Neural cell (in vitro differentiated cells): Measurements from ENCODE around the gene TNRC6C. TPM values are rescaled to one million over a fixed set of nuclear protein-coding genes. Genes with fewer than 3 reads are reported as not detected.

ENCODE experiments used
- H2AFZ ChIP-seq: fragments of 200-600, 300-800 bp; sonication (generic), shearing (Covaris generic); 2 replicates; pipeline ENCODE4 v1.6.0; 2014; ENCODE audit warnings: low read depth, mild to moderate bottlenecking, antibody characterized with exemption, low read length, moderate library complexity
- H3F3A ChIP-seq: fragments of 200-600 bp; shearing (Covaris generic); 2 replicates; pipeline ENCODE4 v1.6.1; 2016; ENCODE audit warnings: mild to moderate bottlenecking, moderate library complexity, mixed read lengths, antibody characterized with exemption, low read length; ENCODE audit not compliant: insufficient read depth, poor library complexity, severe bottlenecking
- H3K27ac ChIP-seq: fragments of 200-600, 300-800 bp; sonication (generic), shearing (Covaris generic); 2 replicates; pipeline ENCODE4 v1.5.1; 2014; ENCODE audit warnings: mild to moderate bottlenecking, low read length, moderate library complexity
- H3K27me3 ChIP-seq: fragments of 300-800, 200-600 bp; sonication (generic), shearing (Covaris generic); 2 replicates; pipeline ENCODE4 v1.6.0; 2014; ENCODE audit warnings: mild to moderate bottlenecking, low read depth, low read length, moderate library complexity; ENCODE audit not compliant: insufficient read depth
- H3K36me3 ChIP-seq: fragments of 300-800, 200-600 bp; sonication (generic), shearing (Covaris generic); 2 replicates; pipeline ENCODE4 v1.5.1; 2014; ENCODE audit warnings: mild to moderate bottlenecking, antibody characterized with exemption, low read length, moderate library complexity; ENCODE audit not compliant: insufficient read depth
- H3K4me2 ChIP-seq: fragments of 300-800, 200-600 bp; sonication (generic), shearing (Covaris generic); 2 replicates; pipeline ENCODE4 v1.6.0; 2014; ENCODE audit warnings: mild to moderate bottlenecking, low read length
- H3K4me3 ChIP-seq: fragments of 300-800, 200-600 bp; sonication (generic), shearing (Covaris generic); 2 replicates; pipeline ENCODE4 v1.5.1; 2014; ENCODE audit warnings: mild to moderate bottlenecking, low read length, moderate library complexity
- H3K79me2 ChIP-seq: fragments of 200-600 bp; shearing (Covaris generic); replicated peaks from 2 replicates; pipeline ENCODE4 v1.6.0; 2014; ENCODE audit warnings: mild to moderate bottlenecking, low read length, moderate library complexity; ENCODE audit not compliant: insufficient read depth
- H3K9ac ChIP-seq: fragments of 300-800, 200-600 bp; sonication (generic), shearing (Covaris generic); 2 replicates; pipeline ENCODE4 v1.6.1; 2016; ENCODE audit warnings: mild to moderate bottlenecking, low read length, mixed read lengths
- H3K9me2 ChIP-seq: fragments of 200-600 bp; shearing (Covaris generic); 2 replicates; pipeline ENCODE4 v1.6.1; 2016; ENCODE audit warnings: mild to moderate bottlenecking, low read length, mixed read lengths; ENCODE audit not compliant: insufficient read depth
- H3K9me3 ChIP-seq: fragments of 200-600, 300-800 bp; sonication (generic), shearing (Covaris generic); 2 replicates; pipeline ENCODE4 v1.6.1; 2016; ENCODE audit warnings: mild to moderate bottlenecking, mixed run types, low read length, moderate library complexity, mixed read lengths
- H4K20me1 ChIP-seq: fragments of 200-600 bp; shearing (Covaris generic); 2 replicates; pipeline ENCODE4 v1.6.1; 2016; ENCODE audit warnings: mild to moderate bottlenecking, mixed run types; ENCODE audit not compliant: insufficient read depth
- EP300 ChIP-seq: fragments of 450-650 bp; conservative IDR thresholded peaks from 2 replicates; pipeline ENCODE4 v1.6.1; 2014; ENCODE audit warnings: antibody characterized with exemption, mild to moderate bottlenecking, moderate library complexity; ENCODE audit not compliant: poor library complexity, severe bottlenecking
- EZH2 ChIP-seq: fragments of 200-600, 300-800 bp; shearing (Covaris generic), sonication (generic); IDR thresholded peaks from 2 replicates; pipeline ENCODE4 v1.6.1; 2014; ENCODE audit warnings: antibody characterized with exemption, low read length, borderline replicate concordance, mild to moderate bottlenecking; ENCODE audit not compliant: insufficient read depth, poor library complexity, severe bottlenecking
- MXI1 ChIP-seq: fragments of 450-650 bp; conservative IDR thresholded peaks from 2 replicates; pipeline ENCODE4 v1.6.1; 2014; ENCODE audit warnings: antibody characterized with exemption, mild to moderate bottlenecking; ENCODE audit not compliant: poor library complexity, severe bottlenecking
- POLR2AphosphoS5 ChIP-seq: IDR thresholded peaks from 2 replicates; pipeline ENCODE4 v1.6.1; 2012
- RAD21 ChIP-seq: fragments of 450-650 bp; conservative IDR thresholded peaks from 2 replicates; pipeline ENCODE4 v1.6.1; 2014; ENCODE audit warnings: antibody characterized with exemption, mild to moderate bottlenecking, moderate library complexity
- REST ChIP-seq: IDR thresholded peaks from 2 replicates; pipeline ENCODE4 v1.6.1; 2012; ENCODE audit warnings: borderline replicate concordance
- SMC3 ChIP-seq: fragments of 450-650 bp; conservative IDR thresholded peaks from 2 replicates; pipeline ENCODE4 v1.6.1; 2014; ENCODE audit warnings: antibody characterized with exemption, mild to moderate bottlenecking, moderate library complexity; ENCODE audit not compliant: poor library complexity
- TAF1 ChIP-seq: IDR thresholded peaks from 2 replicates; pipeline ENCODE4 v1.6.1; 2012; ENCODE audit warnings: low read depth
- polyA plus RNA-seq: library from polyadenylated mRNA; depleted of rRNA; stranded (reverse); fragments of >200 nt; gene quantifications from 2 replicates; pipeline ENCODE4 v1.2.3, GENCODE V29; 2014
- TF ChIP-seq, protein P1 (sequence below): fragments of 450-650 bp; IDR thresholded peaks from 2 replicates; pipeline ENCODE4 v1.5.1; 2014; ENCODE audit warnings: antibody characterized with exemption, mild to moderate bottlenecking, moderate library complexity; ENCODE audit not compliant: poor library complexity, severe bottlenecking

Gene TNRC6C
- polyA plus RNA-seq, 1 donor from 2014 or later, result 15.4 TPM

DNA sequence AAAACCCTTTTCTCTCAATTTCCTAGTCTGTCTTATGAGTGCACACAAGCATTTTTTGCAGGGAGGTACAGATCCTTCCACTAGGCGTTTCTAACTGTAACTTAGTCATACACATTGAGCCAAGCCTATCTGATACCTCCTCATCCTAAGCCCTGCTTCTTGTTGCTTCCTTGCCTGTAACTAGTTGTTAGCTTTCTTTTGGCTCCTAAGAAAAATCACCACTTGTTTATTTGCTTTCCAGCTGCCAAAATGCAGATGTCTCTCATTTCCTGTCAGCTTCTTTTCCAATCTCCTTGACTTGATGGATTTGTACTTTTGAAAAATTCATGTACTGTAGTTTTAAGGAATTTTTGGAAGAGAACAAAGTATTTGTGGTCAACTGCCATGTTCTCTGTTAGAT is 73.7 kb downstream of the TNRC6C start:
- Histone ChIP-seq H3F3A (no peaks in the 10 kb centered on the region), H3K36me3 (peaks cover 12% of the 10 kb centered on the region), H2AFZ (no peak overlapping the region), H3K9ac (no peak overlapping the region), H3K9me3 (no peaks in the 10 kb centered on the region), H4K20me1 (no peaks in the 10 kb centered on the region), H3K79me2 (peaks cover 3% of the 10 kb centered on the region), H3K27me3 (no peaks in the 10 kb centered on the region), H3K4me2 (no peak overlapping the region), H3K27ac (no peak overlapping the region), H3K9me2 (no peaks in the 10 kb centered on the region), H3K4me3 (no peak overlapping the region)
- TF ChIP-seq TAF1 (no peak), MXI1 (no peak), RAD21 (no peak)

- no peak overlapping the region for H3K9ac ChIP-seq
- H3K79me2 ChIP-seq, result peaks cover 3% of the 10 kb centered on the region
- peaks cover 21% of the 10 kb centered on the region for H3K36me3 ChIP-seq
- no peak overlapping the region for H3K27ac ChIP-seq
- H3K27me3 ChIP-seq, result no peaks in the 10 kb centered on the region
- no peak overlapping the region for H3K4me2 ChIP-seq
- TF ChIP-seq RAD21 (no peak), EP300 (no peak), POLR2AphosphoS5 (no peak), MXI1 (no peak), REST (no peak), TAF1 (no peak), EZH2 (no peak), SMC3 (no peak)
- TF ChIP-seq, protein P1, sequence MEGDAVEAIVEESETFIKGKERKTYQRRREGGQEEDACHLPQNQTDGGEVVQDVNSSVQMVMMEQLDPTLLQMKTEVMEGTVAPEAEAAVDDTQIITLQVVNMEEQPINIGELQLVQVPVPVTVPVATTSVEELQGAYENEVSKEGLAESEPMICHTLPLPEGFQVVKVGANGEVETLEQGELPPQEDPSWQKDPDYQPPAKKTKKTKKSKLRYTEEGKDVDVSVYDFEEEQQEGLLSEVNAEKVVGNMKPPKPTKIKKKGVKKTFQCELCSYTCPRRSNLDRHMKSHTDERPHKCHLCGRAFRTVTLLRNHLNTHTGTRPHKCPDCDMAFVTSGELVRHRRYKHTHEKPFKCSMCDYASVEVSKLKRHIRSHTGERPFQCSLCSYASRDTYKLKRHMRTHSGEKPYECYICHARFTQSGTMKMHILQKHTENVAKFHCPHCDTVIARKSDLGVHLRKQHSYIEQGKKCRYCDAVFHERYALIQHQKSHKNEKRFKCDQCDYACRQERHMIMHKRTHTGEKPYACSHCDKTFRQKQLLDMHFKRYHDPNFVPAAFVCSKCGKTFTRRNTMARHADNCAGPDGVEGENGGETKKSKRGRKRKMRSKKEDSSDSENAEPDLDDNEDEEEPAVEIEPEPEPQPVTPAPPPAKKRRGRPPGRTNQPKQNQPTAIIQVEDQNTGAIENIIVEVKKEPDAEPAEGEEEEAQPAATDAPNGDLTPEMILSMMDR, result no peak
- H3K4me3 ChIP-seq, result no peak overlapping the region
- no peaks in the 10 kb centered on the region for H4K20me1 ChIP-seq
- no peak overlapping the region for H2AFZ ChIP-seq
- no peaks in the 10 kb centered on the region for H3K9me2 ChIP-seq
- H3K9me3 ChIP-seq, result no peaks in the 10 kb centered on the region
- no peaks in the 10 kb centered on the region for H3F3A ChIP-seq
Observed at GRCh38 chr17:78034429-78035091, 76.1 kb downstream of the TNRC6C start.
